ENCODE data around the gene HTRA1.

The HTRA1 gene

DNA sequence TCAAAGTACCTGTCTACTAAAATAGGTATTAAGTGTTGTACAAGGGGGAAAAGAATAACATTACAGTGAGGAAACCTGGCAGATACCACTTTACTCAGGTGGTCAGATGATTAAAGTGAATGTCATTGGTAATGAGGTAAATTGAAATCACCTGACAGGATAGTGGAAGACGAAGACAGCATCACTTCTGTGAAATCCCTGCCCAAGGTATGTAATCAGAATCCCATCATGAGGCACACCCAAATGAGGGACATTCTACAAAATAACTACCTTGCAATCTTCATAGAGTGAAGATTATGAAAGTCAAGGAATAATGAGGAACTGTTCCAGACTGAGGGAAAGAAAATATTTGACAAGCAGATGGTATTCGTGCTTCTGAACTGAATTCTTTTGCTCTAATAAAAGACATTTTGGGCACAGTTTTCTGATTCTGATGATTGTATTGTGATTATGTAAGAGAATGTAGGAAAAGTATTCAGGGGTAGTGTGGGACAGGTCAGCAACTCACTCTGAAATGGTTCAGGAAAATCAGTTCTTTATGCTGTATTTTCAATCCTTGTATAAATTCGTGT is 40.2 kb upstream of the HTRA1 start:
- Histone ChIP-seq H3K4me3 (ENCODE audit: low read depth, low read length) (no peak overlapping the region), H3K9me3 (ENCODE audit: severe bottlenecking) (no peaks in the 10 kb centered on the region), H3K27ac (no peak overlapping the region), H3K36me3 (peaks cover 22% of the 10 kb centered on the region), H3K27me3 (ENCODE audit: insufficient read depth, low read depth, severe bottlenecking) (no peaks in the 10 kb centered on the region)
- no peak for DNase-seq
- TF ChIP-seq, protein P1, sequence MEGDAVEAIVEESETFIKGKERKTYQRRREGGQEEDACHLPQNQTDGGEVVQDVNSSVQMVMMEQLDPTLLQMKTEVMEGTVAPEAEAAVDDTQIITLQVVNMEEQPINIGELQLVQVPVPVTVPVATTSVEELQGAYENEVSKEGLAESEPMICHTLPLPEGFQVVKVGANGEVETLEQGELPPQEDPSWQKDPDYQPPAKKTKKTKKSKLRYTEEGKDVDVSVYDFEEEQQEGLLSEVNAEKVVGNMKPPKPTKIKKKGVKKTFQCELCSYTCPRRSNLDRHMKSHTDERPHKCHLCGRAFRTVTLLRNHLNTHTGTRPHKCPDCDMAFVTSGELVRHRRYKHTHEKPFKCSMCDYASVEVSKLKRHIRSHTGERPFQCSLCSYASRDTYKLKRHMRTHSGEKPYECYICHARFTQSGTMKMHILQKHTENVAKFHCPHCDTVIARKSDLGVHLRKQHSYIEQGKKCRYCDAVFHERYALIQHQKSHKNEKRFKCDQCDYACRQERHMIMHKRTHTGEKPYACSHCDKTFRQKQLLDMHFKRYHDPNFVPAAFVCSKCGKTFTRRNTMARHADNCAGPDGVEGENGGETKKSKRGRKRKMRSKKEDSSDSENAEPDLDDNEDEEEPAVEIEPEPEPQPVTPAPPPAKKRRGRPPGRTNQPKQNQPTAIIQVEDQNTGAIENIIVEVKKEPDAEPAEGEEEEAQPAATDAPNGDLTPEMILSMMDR (IDR thresholded peaks at IDR 0.05; ENCODE audit: low read depth, low read length) = no peak

DNA sequence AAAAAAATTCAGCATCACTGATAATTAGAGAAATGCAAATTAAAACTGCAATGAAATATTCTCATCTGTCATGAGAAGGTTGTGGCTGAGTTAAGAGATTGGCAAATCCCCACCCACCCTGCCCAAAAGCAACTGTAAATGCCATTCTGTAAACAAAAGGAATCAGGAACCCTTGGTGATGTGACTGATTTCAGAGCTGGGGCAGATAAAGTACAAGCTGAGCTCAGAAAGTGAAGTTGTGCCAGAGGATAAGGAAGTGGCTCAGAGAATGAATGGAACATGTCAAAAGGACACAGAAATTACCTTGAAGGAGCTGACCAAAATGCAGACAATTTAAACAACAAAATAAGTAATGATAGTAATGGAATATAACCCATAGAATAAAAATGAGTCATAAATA is 39.6 kb upstream of the HTRA1 start:
- H3K27ac ChIP-seq = no peak overlapping the region
- H3K36me3 ChIP-seq = peaks cover 16% of the 10 kb centered on the region
- no peak for DNase-seq
- no peaks in the 10 kb centered on the region for H3K9me3 ChIP-seq (ENCODE audit: severe bottlenecking)
- H3K27me3 ChIP-seq (ENCODE audit: insufficient read depth, low read depth, severe bottlenecking) = no peaks in the 10 kb centered on the region
- no peak overlapping the region for H3K4me3 ChIP-seq (ENCODE audit: low read depth, low read length)
- TF ChIP-seq, protein P1 (IDR thresholded peaks at IDR 0.05; ENCODE audit: low read depth, low read length) = no peak

DNA sequence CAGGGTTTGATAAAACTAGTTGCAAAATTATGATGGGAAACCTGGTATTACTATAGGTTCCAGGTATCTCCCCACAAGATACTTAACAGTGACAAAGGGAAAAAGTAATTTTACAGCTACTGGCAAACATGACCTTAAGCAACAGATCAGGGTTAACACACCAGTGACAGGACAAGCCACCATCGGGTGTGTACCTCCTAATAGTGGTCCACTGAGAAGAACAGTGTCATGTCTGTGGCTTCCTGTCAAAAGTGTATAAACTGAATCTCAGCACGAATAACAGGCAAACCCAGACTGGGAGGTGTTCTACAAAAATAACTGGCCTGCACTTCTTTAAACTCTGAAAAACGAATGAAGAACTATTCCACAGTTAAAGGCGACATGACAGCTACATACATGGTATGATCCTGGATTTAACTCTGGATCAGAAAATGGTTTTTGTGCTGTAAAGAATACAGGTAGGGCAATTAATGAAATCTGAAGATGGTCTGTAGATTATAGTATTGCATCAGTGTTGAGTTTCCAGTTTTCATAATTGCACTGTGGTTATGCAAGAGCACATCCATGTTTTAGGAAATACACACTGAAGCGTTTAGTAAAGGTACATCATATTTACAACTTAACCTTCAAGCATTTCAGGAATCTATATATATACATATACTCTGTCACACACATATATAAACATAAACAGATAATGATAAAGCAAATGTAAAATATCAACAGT is 38.9 kb upstream of the HTRA1 start:
- H3K36me3 ChIP-seq = peaks cover 21% of the 10 kb centered on the region
- TF ChIP-seq, protein P1 (IDR thresholded peaks at IDR 0.05; ENCODE audit: low read depth, low read length) = no peak
- no peaks in the 10 kb centered on the region for H3K9me3 ChIP-seq (ENCODE audit: severe bottlenecking)
- H3K27me3 ChIP-seq (ENCODE audit: insufficient read depth, low read depth, severe bottlenecking) = no peaks in the 10 kb centered on the region
- DNase-seq = no peak
- H3K4me3 ChIP-seq (ENCODE audit: low read depth, low read length) = no peak overlapping the region
- no peak overlapping the region for H3K27ac ChIP-seq

DNA sequence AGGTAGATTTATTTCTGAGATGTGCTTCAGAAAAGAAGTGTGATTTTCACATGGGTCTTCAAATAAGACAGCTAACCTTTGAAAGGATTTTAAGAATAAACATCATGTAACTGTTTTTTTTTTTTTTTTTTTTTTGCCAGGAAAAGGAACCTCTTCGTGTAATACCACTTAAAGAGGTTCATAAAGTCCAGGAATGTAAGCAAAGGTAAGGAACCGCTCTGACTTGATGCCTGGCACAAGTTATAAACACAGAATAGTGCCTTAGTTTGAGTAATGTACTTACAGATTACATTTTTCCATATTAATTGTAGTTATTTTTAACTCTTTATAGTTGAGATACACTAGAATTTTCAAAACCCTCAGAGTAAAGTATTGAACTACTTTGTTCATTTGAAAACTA is 37.3 kb upstream of the HTRA1 start:
- Histone ChIP-seq H3K9me3 (ENCODE audit: severe bottlenecking) (no peaks in the 10 kb centered on the region), H3K27ac (no peak overlapping the region), H3K36me3 (peaks cover 15% of the 10 kb centered on the region), H3K4me3 (ENCODE audit: low read depth, low read length) (no peak overlapping the region), H3K27me3 (ENCODE audit: insufficient read depth, low read depth, severe bottlenecking) (no peaks in the 10 kb centered on the region)
- TF ChIP-seq, protein P1 (IDR thresholded peaks at IDR 0.05; ENCODE audit: low read depth, low read length) = no peak
- DNase-seq = no peak

DNA sequence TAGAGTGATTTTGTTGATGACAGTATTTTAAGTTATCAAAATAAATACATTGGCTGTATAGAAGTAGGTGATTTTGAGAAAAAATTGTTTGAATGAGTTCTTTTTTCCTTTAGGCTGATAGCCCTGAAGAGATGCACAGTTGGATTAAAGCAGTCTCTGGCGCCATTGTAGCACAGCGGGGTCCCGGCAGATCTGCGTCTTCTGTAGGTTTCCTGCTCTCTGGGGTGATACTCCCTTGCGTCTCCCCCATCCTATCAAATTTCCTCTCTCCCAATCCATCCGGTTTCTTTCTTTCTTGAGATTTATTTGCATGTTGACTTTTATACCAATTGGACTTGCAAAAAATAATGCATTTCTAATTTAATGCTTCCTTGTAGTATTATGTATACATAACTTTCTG is 34.5 kb upstream of the HTRA1 start:
- no peaks in the 10 kb centered on the region for H3K9me3 ChIP-seq (ENCODE audit: severe bottlenecking)
- peaks cover 13% of the 10 kb centered on the region for H3K36me3 ChIP-seq
- no peaks in the 10 kb centered on the region for H3K27me3 ChIP-seq (ENCODE audit: insufficient read depth, low read depth, severe bottlenecking)
- no peak for DNase-seq
- no peak overlapping the region for H3K27ac ChIP-seq
- no peak overlapping the region for H3K4me3 ChIP-seq (ENCODE audit: low read depth, low read length)
- TF ChIP-seq, protein P1 (IDR thresholded peaks at IDR 0.05; ENCODE audit: low read depth, low read length) = no peak

Measured in WERI-Rb-1 (cell line).